Astrocyte (in vitro differentiated cells and primary cell): ENCODE results near the gene RMND1. TPM values are rescaled to one million over a fixed set of nuclear protein-coding genes. Genes with fewer than 3 reads are reported as not detected.

Experiments
- DNase-seq: peaks from one replicate; pipeline ENCODE4 v3.0.0-alpha.2; 2010; ENCODE audit warnings: low read depth
- FAIRE-seq: peaks from 2 replicates; lab custom pipeline; 2011; peaks lifted over from hg19 to GRCh38; lab: Jason Lieb, UNC
- H2AFZ ChIP-seq: 2 replicates; pipeline ENCODE4 v1.6.0; 2012; ENCODE audit warnings: low read depth, low read length, inconsistent platforms
- H3K27ac ChIP-seq: 2 replicates; pipeline ENCODE4 v1.5.1; 2011; ENCODE audit warnings: low read depth, low read length, inconsistent platforms
- H3K27me3 ChIP-seq: 2 replicates; pipeline ENCODE4 v1.6.0; 2011; ENCODE audit warnings: low read length, inconsistent platforms; ENCODE audit not compliant: insufficient read depth
- H3K36me3 ChIP-seq: 2 replicates; pipeline ENCODE4 v1.5.1; 2011; ENCODE audit warnings: low read length, inconsistent platforms; ENCODE audit not compliant: insufficient read depth
- H3K4me1 ChIP-seq: 2 replicates; pipeline ENCODE4 v1.5.1; 2011; ENCODE audit warnings: low read length, inconsistent platforms; ENCODE audit not compliant: insufficient read depth
- H3K4me2 ChIP-seq: 2 replicates; pipeline ENCODE4 v1.6.0; 2012; ENCODE audit warnings: low read length, inconsistent platforms
- H3K4me3 ChIP-seq: 2 replicates; pipeline ENCODE4 v1.5.1; 2011; ENCODE audit warnings: low read depth, mild to moderate bottlenecking, low read length, inconsistent platforms; ENCODE audit not compliant: insufficient read depth
- H3K79me2 ChIP-seq: 2 replicates; pipeline ENCODE4 v1.6.0; 2012; ENCODE audit warnings: mild to moderate bottlenecking, low read length, inconsistent platforms; ENCODE audit not compliant: insufficient read depth
- H3K9ac ChIP-seq: 2 replicates; pipeline ENCODE4 v1.6.0; 2012; ENCODE audit warnings: mild to moderate bottlenecking, low read length, inconsistent platforms
- H3K9me3 ChIP-seq: 2 replicates; pipeline ENCODE4 v1.5.1; 2012; ENCODE audit warnings: low read depth, mild to moderate bottlenecking, low read length, inconsistent platforms; ENCODE audit not compliant: insufficient read depth
- H4K20me1 ChIP-seq: 2 replicates; pipeline ENCODE4 v1.6.0; 2012; ENCODE audit warnings: low read length, inconsistent platforms; ENCODE audit not compliant: insufficient read depth
- H3K27ac Mint-ChIP-seq: one replicate; pipeline ENCODE4 v1.8.0; 2021; ENCODE audit warnings: mild to moderate bottlenecking, mixed read lengths; ENCODE audit not compliant: unreplicated experiment
- H3K27me3 Mint-ChIP-seq: one replicate; pipeline ENCODE4 v1.8.0; 2021; ENCODE audit warnings: low read depth, mixed read lengths; ENCODE audit not compliant: unreplicated experiment
- H3K36me3 Mint-ChIP-seq: one replicate; pipeline ENCODE4 v1.8.0; 2021; ENCODE audit warnings: low read depth, mixed read lengths; ENCODE audit not compliant: unreplicated experiment
- H3K4me1 Mint-ChIP-seq: one replicate; pipeline ENCODE4 v1.8.0; 2021; ENCODE audit warnings: low read depth, mixed read lengths; ENCODE audit not compliant: unreplicated experiment
- H3K4me3 Mint-ChIP-seq: one replicate; pipeline ENCODE4 v1.8.0; 2021; ENCODE audit warnings: mild to moderate bottlenecking, moderate library complexity, mixed read lengths; ENCODE audit not compliant: unreplicated experiment
- H3K9me3 Mint-ChIP-seq: one replicate; pipeline ENCODE4 v1.8.0; 2021; ENCODE audit warnings: mild to moderate bottlenecking, mixed read lengths; ENCODE audit not compliant: unreplicated experiment
- EZH2 ChIP-seq: IDR thresholded peaks from 2 replicates; pipeline ENCODE4 v1.6.1; 2012; ENCODE audit warnings: mild to moderate bottlenecking, low read length, inconsistent platforms; ENCODE audit not compliant: insufficient read depth
- total RNA-seq: library from RNA; stranded (reverse); gene quantifications from 2 replicates; pipeline ENCODE4 v1.2.1, GENCODE V29; 2021
- TF ChIP-seq, protein P1 (sequence below): IDR thresholded peaks from 2 replicates; pipeline ENCODE4 v1.5.1; 2011; ENCODE audit warnings: low read depth, mild to moderate bottlenecking, inconsistent platforms, low read length, moderate library complexity; ENCODE audit not compliant: insufficient read depth

The RMND1 gene
- total RNA-seq, 1 donor from 2014 or later, result 25.9 TPM

DNA sequence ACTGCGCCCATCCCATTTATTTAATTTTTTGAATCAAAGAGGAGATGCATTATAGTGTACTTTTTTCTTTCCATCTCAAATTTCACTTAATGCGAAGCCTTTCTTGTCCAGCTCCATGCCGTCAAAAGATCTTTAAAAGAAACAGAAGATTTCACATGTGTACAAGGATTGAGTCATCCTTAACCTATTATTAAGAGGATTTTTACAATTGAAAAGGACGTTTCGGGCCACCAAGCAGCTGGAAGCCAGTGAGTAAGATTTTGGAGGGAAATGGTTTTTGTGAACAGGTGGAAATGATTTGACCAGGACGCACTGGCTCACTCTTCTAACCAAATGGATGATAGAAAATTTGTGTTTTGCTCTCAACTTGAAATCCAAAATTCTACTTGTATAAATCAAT is 26.7 kb upstream of the RMND1 start:
- no peak overlapping the region for H3K27ac ChIP-seq
- H3K4me3 Mint-ChIP-seq, result no peak overlapping the region
- no peaks in the 10 kb centered on the region for H3K9me3 Mint-ChIP-seq
- FAIRE-seq, result no peak
- no peaks in the 10 kb centered on the region for H3K4me1 ChIP-seq
- TF ChIP-seq, protein P1, sequence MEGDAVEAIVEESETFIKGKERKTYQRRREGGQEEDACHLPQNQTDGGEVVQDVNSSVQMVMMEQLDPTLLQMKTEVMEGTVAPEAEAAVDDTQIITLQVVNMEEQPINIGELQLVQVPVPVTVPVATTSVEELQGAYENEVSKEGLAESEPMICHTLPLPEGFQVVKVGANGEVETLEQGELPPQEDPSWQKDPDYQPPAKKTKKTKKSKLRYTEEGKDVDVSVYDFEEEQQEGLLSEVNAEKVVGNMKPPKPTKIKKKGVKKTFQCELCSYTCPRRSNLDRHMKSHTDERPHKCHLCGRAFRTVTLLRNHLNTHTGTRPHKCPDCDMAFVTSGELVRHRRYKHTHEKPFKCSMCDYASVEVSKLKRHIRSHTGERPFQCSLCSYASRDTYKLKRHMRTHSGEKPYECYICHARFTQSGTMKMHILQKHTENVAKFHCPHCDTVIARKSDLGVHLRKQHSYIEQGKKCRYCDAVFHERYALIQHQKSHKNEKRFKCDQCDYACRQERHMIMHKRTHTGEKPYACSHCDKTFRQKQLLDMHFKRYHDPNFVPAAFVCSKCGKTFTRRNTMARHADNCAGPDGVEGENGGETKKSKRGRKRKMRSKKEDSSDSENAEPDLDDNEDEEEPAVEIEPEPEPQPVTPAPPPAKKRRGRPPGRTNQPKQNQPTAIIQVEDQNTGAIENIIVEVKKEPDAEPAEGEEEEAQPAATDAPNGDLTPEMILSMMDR, result no peak
- TF ChIP-seq EZH2, result no peak
- H3K36me3 Mint-ChIP-seq, result no peaks in the 10 kb centered on the region
- peak; percentile 4 for DNase-seq
- no peaks in the 10 kb centered on the region for H3K27me3 ChIP-seq
- H3K4me3 ChIP-seq, result no peak overlapping the region
- H3K4me2 ChIP-seq, result no peak overlapping the region
- no peak overlapping the region for H2AFZ ChIP-seq
- H3K9me3 ChIP-seq, result no peaks in the 10 kb centered on the region
- H3K27me3 Mint-ChIP-seq, result no peaks in the 10 kb centered on the region
- H3K4me1 Mint-ChIP-seq, result peaks cover 1% of the 10 kb centered on the region
- H3K27ac Mint-ChIP-seq, result no peak overlapping the region
- H3K9ac ChIP-seq, result no peak overlapping the region
- no peaks in the 10 kb centered on the region for H3K36me3 ChIP-seq
- no peaks in the 10 kb centered on the region for H4K20me1 ChIP-seq
- H3K79me2 ChIP-seq, result no peaks in the 10 kb centered on the region

DNA sequence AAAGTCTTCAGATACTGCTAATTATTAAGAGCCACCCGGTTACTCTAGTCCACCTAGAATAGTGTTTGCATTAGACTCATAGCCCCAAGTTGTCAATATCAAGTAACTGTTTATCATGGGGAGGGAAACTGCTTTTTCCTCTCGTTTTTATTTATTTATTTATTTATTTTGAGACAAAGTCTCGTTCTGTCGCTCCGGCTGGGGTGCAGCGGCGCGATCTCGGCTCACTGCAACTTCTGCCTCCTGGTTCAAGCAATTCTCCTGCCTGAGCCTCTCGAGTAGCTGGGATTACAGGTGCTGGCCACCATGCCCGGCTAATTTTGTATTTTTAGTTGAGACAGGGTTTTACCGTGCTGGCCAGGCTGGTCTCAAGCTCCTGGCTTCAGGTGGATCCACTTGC is 25.8 kb upstream of the RMND1 start:
- no peak overlapping the region for H3K4me3 ChIP-seq
- no peaks in the 10 kb centered on the region for H3K4me1 ChIP-seq

DNA sequence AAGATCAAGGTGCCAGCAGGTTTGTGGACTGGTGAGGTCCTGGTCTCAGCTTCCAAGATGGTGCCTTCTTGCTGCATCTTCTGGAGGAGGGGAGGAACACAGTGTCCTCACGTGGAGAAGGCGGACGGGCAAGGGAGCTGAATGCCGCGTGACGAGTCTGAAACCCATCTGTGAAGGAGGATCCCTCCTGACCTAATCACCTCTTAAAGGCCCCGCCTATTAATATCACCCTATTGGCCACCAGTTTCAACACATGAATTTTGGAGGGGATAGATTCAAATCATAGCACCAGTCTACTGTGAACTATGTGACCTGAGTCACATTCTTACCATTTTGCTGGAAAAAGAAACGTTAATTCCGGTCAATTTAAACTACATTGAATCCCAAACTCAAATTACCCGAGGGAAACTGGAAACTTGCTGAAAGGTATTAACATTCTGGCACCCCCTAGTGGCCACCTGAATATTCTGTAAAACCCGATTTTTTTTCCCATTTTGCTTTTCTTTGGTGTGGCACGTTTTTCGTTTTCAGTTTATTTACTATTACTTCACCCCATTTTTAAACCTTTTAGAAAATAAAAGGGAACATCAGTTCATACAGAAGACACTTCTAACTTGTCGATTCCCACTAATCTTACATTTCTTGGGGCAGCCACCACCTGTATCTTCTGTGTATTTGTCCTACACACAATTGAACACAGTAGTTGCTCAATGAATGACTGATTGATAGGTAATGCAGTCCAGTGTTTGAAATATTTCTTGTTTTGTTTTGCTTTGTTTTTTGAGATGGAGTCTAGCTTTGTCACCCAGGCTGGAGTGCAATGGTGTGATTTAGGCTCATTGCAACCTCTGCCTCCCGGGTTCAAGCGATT is 24.0 kb upstream of the RMND1 start:
- H3K36me3 ChIP-seq, result no peaks in the 10 kb centered on the region
- Mint-ChIP-seq H3K4me3 (no peak overlapping the region), H3K36me3 (no peaks in the 10 kb centered on the region), H3K9me3 (no peaks in the 10 kb centered on the region), H3K27ac (no peak overlapping the region), H3K4me1 (no peaks in the 10 kb centered on the region), H3K27me3 (no peaks in the 10 kb centered on the region)
- DNase-seq (peak; percentile 19), FAIRE-seq (no peak)
- peak overlapping the region; percentile 53 for H2AFZ ChIP-seq
- H3K9me3 ChIP-seq, result no peaks in the 10 kb centered on the region
- H3K79me2 ChIP-seq, result no peaks in the 10 kb centered on the region
- H3K4me1 ChIP-seq, result no peaks in the 10 kb centered on the region
- no peak overlapping the region for H3K9ac ChIP-seq
- H4K20me1 ChIP-seq, result no peaks in the 10 kb centered on the region
- no peaks in the 10 kb centered on the region for H3K27me3 ChIP-seq
- H3K4me3 ChIP-seq, result no peak overlapping the region
- H3K4me2 ChIP-seq, result peak overlapping the region; percentile 64
- no peak overlapping the region for H3K27ac ChIP-seq
- no peak for TF ChIP-seq EZH2
- TF ChIP-seq, protein P1, result peak; percentile 80

More for the DNA sequence above, 25.8 kb upstream of the RMND1 start:
- H3K36me3 ChIP-seq, result no peaks in the 10 kb centered on the region
- H3K4me2 ChIP-seq, result no peak overlapping the region
- Mint-ChIP-seq H3K27ac (no peak overlapping the region), H3K36me3 (no peaks in the 10 kb centered on the region), H3K27me3 (no peaks in the 10 kb centered on the region), H3K9me3 (no peaks in the 10 kb centered on the region), H3K4me3 (no peak overlapping the region), H3K4me1 (peaks cover 1% of the 10 kb centered on the region)
- no peaks in the 10 kb centered on the region for H3K79me2 ChIP-seq
- FAIRE-seq (no peak), DNase-seq (no peak)
- H3K27me3 ChIP-seq, result no peaks in the 10 kb centered on the region
- no peak overlapping the region for H3K27ac ChIP-seq
- TF ChIP-seq EZH2, result no peak
- no peak overlapping the region for H2AFZ ChIP-seq
- no peak overlapping the region for H3K9ac ChIP-seq
- H3K9me3 ChIP-seq, result no peaks in the 10 kb centered on the region
- no peaks in the 10 kb centered on the region for H4K20me1 ChIP-seq
